NCI-H2029 (cell line): ENCODE measurements around the gene TAX1BP1.
"Not testable (repeated sequence)": the region's sequence is repeated elsewhere in the genome, so short reads cannot be mapped to it uniquely, and the experiment has no call there.

Source experiments
- DNase-seq: peaks from one replicate; lab custom pipeline; 2025; lab: John Stamatoyannopoulos, UW

The TAX1BP1 gene

DNA sequence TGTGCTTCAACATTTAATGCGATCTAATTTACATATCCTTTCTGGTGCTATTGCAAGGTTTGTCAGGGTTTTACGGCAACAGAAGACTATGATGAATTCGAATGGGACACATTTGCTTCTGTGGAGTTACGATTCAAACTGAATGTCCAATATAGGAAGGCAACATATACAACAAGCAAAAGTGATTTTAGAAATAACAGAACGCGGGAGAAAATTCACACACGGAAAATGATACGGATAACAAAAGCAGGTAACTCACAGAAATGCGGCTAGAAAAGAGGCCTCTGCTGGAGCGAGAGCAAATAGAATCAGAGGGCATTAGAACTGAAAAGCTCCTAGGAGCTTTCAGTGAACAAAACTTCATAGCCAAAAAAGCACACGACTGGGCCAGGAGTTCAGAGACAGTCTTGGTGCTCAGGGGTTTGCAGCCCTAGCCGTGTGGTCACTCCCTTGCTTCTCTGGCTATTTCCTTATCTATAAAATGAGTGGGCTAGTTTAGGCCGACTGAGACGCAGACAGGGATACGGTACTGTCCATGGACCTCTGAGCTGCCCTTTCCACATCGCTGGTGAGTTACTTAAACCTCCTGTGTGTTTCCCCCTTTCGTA is 557 bp upstream of the TAX1BP1 start:
- DNase-seq, result no peak

DNA sequence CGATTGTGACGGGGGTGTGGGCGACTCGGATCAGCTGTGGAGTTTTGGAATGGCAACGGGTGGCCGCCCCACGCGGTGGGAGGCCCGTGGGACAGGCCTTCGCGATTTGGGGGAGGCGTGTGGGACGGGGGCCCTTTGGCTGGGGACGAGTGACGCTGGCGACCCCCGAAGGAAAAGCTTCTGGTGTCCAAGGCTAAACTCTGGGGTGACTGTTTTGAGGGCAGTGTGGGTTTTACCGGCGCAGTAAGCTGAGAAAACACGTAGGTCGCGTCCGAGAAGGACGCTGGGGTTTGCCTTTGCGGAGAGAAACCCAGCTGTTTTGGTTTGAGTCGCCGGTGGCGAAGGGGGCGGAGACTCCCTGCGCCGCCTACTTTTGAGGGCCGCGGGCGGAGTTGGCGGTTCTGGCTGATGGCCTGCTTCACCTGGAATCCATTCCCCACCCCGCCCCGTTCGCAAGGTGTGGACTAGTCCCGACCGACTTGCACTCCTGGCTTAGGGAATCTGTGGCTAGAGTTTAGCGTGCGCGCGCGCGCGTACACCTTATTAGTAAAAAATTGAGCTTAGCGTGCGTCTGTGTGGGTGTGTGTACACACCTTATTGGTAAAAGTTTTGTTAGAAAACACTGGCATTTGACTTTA is 606 bp downstream of the TAX1BP1 start:
- peak; percentile 93 for DNase-seq

DNA sequence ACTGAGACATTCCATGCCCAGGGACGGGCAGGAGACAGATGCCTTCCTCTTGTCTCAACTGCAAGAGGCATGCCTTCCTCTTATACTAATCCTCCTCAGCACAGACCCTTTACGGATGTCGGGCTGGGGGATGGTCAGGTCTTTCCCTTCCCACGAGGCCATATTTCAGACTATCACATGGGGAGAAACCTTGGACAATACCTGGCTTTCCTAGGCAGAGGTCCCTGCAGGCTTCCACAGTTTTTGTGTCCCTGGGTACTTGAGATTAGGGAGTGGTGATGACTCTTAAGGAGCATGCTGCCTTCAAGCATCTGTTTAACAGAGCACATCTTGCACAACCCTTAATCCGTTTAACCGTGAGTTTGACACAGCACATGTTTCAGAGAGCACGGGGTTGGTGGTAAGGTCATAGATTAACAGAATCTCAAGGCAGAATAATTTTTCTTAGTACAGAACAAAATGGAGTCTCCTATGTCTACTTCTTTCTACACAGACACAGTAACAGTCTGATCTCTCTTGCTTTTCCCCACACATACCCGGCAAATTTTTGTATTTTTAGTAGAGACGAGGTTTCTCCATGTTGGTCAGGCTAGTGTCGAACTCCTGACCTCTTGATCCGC is 2.2 kb downstream of the TAX1BP1 start:
- DNase-seq, result not testable (repeated sequence)

DNA sequence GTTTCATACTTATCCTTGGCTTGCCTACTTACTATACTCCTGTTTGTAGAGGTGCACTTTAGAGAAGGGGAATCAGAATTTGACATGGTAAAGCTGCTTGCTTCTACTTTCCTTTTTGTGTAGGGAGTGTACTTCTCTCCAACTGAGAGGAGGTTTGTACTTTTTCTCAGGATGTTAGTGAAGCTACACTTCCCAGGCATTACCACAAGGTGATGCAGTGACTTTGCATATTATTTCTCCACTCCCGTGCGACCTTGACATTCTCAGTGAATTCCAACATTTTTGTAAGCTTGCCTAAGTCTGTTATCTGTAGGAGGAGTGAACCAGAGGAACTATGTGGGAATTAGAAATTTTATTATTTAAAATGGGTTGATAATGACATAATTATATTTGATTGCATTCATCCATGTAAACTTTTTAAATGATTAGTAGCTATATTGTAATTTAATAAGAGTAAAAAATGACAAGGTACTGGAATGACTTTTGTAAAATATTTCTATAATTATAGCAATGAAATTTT is 5.2 kb downstream of the TAX1BP1 start:
- no peak for DNase-seq

DNA sequence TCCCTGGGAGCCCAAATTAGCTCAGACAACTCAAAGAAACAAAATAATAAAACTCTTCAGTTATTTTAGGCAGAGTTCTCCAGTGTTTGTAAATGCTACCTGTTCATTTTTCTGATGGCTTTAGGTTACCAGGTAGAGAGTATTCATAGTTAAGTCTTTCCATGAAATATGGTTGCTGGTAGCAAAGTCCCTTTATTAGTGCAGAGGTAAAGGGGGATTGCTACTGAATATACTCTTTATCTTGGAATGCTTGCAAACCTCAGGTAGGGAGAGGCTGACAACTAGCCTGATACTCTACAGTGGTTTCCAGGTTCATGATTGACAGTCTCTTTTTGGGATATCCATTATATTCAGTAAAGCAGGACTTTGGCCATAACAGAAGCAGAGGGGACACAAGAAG is 6.5 kb downstream of the TAX1BP1 start:
- DNase-seq, result no peak

DNA sequence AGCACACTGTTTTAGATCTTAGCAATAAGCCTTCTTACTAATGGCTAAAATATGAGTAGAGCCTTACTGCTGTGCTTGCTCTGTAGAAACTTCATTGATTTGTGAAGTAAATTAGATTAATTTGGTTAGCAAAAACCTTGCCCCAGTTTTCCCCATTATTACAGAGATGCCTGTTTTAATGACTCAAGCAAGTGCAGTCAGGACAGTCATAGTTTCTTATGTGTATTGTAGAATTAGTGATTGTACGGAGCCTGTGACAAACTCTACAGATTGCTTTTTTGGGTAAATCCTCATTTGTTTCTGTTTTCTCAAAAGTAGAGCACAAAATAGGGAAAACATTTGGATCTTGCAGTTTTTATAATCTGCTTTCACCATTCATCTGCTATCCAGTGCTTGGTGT is 7.0 kb downstream of the TAX1BP1 start:
- no peak for DNase-seq

DNA sequence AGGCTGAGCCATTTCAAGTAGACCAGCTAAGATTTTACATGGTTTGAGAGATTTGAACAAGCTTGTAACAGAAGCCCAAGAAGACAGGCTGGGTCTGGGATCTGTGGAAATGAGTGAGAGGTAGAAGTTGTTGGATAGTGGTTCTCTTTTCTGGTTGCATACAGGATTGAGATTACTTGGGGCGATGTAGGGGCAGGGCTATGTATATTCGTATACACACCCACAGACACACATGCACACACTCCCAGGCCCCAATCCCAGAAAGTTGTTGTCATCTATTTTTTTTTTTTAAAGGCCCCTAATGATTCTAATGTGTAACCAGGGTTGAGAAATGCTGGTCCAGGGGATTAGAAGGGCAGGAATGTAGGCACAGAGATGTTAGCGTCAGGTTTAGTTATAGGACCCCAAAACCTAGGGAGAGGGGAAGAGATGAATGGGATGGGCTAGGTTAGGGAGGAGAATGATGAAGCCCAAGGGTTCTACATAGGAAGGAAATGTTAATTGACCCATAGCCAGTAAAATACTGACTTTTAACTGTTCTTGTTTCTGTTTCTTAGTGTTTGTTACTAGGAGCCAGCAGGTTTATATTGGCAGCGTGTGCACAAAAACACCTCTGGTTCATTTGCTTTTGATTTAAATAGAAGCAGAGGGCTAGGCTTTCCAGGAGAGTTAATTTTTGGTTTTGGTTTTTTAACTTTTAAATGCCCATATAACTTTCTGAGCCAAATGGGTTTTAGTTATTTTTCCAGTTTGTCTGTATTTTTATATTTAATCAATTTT is 7.8 kb downstream of the TAX1BP1 start:
- DNase-seq, result no peak

DNA sequence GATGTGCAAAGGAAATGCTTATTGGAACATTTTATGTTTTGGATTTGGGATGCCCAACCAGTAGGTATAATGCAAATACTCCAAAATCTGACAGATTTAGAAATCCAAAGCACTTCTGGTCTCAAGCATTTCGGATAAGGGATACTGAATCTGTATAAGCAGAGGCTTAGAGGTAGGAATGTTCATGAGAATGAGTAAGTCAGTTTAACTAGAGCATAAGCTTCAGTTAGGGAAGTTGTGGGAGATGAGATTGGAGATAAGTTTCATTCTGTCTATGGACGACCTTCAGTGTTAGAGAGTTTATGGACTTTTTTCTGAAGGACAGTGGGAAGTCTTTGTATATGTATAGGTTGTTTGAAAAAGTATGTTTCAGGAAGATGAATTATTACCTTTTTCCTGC is 10.4 kb downstream of the TAX1BP1 start:
- DNase-seq, result no peak

DNA sequence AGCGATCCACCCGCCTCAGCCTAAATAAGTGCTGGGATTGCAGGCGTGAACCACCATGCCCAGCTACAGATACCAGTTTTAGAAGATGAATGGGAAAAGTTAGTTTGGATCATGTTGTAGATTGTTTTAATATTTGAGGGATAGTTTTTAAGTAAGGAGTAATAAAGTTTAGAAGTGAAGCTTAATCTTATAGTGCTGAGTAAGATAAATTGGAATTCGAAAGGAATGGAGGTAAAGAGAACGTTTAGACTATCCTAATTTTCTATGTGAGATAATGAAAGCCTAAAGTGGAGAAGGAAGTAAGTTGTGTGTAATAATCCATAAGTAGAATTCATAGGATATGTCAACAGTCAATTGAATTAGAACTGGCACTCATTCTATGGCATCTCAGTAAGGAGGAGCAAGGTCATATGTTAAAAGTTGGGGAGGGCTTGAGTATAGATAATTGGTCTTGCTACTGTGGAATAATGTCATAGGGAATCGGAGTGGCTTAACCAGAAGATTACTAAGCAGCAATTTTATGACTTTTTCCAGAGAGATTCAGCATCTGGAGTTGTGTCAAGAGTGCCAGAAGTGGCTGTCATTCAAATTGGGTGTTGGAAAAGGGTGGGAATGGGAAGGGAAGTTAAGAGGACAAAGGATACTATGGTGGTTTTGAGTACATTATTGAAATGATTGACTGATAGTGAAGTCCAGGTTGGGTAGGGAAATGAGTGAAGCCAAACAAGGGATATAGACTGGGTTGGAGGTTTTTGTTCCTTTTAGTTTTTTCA is 12.1 kb downstream of the TAX1BP1 start:
- DNase-seq, result no peak

DNA sequence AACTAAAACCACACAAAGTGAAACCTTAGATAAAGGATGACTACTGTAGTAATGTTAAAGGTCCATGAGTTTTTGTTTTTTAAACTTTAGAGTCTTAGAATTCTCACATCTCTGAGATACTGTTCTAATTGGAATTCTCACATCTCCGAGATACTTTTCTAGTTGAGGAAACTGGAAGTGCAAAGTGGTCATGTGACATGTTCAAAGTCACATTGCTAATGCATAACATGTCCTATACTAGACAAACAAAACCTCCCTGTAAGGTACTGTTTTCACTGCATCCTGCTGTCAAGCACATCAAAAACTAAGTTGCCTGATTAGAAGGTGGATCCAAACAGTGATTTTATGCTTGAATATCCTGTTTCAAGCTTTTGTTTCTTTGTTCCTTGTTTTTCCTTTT is 13.9 kb downstream of the TAX1BP1 start:
- no peak for DNase-seq

DNA sequence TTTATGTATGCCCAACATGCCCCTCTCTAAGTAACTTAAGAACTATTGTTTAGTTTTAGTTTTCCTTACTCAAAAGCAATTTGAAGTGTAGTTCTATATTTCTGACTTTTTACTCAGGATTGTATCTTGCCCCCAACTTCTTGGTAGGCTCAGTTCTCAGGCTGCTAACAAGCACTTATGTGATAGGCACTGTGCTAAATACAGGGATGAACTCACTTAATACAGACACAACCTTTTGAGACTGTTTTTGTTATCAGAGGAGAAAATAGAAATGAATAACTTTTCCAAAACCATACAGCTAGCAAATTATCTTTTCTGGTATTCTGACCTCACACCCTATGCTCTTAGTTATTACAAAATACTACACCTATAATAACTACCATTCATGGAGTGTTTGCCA is 16.3 kb downstream of the TAX1BP1 start:
- DNase-seq, result no peak

DNA sequence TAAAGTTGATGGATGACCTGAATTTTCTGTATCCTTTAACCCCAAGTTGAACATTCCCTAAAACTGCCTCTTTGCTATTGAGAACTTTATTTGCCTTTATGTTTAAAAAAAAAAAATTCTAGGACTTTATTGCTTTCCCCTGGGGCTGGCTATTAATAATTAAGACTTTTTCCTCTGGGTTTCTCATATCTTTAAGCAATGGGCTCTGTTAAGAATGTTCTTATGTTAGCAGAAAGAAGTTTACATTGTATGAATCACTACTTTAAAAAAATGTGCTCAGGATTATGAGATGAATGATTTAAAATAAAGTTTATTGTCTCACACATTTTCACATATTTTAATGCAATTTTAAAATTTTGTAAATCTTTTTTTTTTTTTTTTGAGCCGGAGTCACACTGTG is 19.5 kb downstream of the TAX1BP1 start:
- no peak for DNase-seq

DNA sequence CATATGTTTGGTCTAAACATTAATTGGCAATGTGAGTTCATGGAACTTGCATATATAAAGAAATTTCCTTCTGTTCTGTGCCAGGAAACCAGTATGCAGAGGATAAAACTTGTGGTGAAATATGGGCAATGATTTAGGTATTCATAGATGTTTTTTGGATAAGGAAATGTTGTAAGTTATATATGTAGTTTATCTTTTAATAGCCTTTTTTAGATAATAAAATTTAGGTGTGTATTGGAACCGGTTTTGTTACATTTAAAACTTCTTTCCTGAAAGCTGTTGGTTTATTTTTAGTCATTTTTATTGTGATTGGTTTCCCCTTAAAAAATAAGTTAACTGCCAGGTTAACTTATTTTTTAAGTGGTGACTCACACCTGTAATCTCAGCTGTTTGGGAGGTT is 22.1 kb downstream of the TAX1BP1 start:
- no peak for DNase-seq

DNA sequence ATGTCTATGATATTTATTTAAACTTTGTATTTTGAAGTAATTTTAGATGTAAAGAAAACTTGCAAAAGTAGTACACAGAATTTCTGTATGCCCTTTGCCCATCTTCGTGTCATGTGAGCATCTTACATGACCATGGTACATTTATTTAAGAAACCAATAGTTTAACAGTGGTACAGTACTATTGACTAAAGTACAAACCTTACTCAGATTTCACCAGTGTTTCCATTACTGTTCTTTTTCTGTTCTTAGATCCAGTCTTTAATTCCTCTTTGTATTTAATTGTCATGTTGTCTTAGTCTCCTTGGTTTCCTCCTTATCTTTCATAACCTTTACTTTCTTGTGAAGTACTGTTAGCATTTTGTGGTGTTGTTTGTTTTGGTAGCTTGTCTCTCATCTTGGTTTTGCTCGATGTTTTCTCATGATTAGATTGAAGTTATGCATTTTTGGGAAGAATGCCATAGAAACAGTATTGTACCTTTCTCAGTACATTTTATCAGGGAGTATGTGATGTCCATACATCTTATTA is 24.1 kb downstream of the TAX1BP1 start:
- DNase-seq, result no peak

DNA sequence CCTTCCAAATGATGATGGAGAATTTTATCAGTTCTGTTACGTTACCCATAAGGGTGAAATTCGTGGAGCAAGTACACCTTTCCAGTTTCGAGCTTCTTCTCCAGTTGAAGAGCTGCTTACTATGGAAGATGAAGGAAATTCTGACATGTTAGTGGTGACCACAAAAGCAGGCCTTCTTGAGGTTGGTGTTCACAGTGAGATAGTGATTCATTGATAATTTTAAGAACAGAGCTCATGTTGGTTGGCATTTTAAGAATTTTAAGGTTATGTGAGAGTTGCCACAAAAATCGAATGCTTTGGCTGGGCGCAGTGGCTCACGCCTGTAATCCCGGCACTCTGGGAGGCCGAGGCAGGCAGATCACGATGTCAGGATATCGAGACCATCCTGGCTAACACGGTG is 25.9 kb downstream of the TAX1BP1 start:
- no peak for DNase-seq

DNA sequence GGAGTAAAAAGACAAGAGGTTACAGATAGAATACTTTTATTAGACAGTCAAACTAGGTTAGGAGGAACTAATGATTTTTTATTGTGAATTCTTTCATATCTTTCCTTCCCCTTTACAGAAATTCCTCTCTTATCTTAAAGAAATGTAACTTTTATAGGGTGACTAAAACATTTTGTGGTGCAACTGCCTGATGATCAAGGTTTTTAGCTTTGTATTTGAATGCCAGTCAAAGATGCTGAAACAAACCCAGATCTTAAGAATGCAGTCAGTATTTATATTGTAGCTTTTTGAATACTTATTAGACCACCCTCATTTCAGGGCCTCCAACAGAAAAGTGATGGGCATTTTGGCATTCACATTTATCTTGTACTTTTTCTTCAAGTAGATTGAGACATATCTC is 27.4 kb downstream of the TAX1BP1 start:
- no peak for DNase-seq

DNA sequence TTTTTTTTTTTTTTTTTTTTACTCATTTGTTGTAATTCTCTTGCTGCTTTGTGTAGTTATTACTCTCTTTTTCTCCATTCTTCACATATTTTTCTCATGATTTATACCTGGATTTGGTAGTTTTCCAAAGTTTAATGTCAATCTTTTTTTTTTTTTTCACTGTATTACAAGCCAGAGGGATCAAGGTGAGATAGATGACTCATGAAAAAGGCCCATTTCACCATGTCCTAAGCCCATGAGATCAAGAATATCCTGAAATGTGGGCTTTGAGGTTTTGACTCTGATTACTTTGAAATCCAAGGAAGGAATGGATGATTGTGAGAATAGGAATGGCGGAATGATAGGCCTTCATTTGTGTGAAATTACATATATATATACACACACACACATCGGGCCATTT is 31.1 kb downstream of the TAX1BP1 start:
- DNase-seq, result no peak

DNA sequence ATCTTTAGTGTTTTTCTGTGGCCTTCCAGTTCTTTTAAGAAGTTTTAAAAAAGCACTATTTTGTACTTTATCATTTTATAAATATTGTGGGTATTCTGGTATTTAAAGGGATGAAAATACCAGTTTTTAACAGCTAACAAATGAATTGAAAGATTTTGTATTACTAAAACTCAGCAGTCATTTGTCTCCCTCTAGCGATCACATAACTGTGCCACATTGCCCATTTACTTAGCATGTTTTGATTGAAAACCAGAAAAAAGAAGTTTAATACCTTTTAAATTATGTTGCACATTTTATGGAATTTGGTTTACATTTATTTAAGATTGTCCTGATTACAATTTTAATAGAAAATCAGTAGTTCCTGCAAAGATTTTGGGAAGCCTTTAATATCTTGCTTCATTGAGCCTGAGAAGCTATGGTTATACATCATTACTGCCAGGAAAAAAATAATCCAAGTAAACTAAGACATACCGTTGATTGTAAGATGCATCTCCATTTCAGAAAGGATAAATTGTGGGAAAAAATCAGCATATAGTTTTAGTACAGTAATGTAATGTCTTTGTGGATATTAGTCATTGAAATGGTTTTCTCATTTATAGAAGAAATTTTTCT is 34.9 kb downstream of the TAX1BP1 start:
- DNase-seq, result no peak

DNA sequence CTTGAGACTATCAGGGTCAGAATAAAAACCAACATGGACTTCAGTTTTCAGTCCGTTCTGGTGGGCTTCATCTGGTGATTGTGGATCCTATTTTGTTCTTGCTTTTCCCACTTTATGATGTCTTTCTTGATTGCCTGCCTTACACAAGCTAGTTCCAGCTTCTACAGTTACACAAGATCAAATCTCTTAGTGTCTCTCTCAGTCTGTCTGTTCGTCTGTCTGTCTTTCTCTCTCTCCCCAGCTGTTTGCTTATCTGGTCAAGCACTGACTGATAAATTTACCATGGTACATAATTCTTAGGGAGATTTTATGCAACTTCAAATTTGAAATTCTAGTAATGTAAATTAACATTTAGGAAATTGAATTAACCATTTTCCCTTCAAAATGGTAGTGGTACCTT is 35.8 kb downstream of the TAX1BP1 start:
- DNase-seq, result no peak

DNA sequence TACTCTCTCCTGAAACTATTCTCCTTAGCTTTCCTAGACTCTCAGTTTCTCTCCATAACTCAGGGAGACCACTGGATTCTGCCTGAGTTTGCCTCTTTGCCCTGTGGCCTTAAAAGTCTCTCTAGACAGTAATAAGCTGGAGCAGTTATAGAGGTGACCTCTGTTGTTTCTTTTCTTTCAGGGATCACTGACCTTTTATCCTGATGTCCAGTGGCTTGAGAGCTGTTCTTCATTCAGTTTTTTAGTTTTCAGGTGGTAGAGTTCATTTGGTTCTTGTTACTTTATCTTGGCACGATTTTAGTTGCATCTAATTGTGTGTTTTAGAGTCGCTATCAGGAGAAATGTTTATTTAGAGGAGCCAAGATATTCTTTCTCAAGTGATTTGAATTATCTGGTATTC is 37.7 kb downstream of the TAX1BP1 start:
- no peak for DNase-seq

DNA sequence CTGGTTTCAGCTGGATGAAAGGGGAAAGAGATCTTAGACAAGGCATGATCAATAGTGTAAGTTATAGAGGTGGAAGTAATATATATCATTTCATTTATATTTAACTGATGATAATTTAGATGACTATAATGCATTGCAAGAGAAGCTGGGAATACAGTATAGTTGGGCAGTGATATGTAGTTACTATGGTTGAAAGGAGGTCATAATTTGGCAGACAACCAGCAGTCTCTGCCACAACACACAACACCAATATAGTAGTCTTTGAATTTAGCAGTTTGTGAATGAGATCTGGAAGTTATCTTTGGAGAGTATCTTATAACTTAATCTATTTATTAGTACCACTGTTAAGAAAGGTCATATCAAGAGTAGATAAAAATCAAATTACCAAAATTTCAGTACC is 39.9 kb downstream of the TAX1BP1 start:
- no peak for DNase-seq
